ENCODE data around the gene OR6B1.

- TF ChIP-seq FOXM1 (IDR thresholded peaks at IDR 0.05; ENCODE audit: borderline replicate concordance) (no peak), SUZ12 (IDR thresholded peaks at IDR 0.05) (no peak), ARNT (IDR thresholded peaks at IDR 0.05) (no peak), BHLHE40 (IDR thresholded peaks at IDR 0.05; ENCODE audit: borderline replicate concordance) (no peak), PKNOX1 (IDR thresholded peaks at IDR 0.05) (no peak), SP1 (IDR thresholded peaks at IDR 0.05) (no peak), ELF4 (IDR thresholded peaks at IDR 0.05) (no peak), ZNF384 (IDR thresholded peaks at IDR 0.05) (no peak), FOXA1 (IDR thresholded peaks at IDR 0.05) (no peak), TARDBP (IDR thresholded peaks at IDR 0.05) (no peak), NFRKB (IDR thresholded peaks at IDR 0.05) (no peak)
Observed at GRCh38 chr7:144026203-144026883, 26.2 kb downstream of the OR6B1 start.
